ENCODE measurements around the gene ING4.

ING4 gene

GRCh38 chr12:6607751-6608591 lies 54.9 kb downstream of the ING4 start:
- no peak for DNase-seq (ENCODE audit: low read depth, low spot score)

GRCh38 chr12:6606331-6607131 lies 56.4 kb downstream of the ING4 start:
- no peak for DNase-seq (ENCODE audit: low read depth, low spot score)

DNA sequence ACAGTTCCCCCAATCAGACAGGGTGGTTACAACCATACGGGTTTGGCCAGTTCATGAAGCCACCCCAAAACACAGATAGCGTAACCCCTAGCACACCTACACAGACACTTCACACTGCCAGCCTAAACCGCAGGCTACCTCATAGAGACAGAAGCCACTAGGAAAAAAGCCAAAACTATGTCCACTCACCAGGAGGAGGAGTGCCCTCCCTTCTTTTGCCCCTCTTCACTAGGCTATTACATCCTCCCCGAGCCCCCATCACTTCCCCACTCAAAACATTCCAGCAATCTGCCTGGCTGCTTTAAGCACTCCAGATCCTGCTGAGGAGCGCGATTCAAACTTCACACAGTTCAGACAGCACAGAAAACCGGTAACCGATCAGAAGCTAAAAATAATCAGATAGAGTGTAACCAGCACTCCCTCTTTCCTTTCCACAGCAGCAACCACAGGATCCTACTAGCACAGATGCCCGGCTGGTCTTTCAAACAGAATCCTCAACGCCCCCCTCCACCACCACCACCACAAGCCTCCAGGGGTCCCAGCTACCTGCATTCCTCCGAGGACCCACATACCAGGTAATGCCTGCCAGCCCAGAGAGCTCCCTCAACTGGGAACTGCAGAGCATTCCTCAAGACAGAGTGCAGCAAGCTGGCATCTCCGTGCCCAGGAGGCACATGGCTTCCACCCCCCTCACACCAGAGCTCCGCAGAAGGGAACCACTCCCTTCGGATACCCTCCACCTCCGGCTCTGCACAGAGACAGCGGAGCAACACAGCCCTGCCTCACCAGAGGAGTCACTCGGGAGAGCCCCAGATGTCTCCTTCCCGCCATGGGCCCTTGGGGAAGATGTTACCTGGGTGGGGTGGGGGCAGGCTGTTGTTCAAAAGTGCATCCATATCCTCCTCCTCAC lies 57.2 kb downstream of the ING4 start:
- no peak for DNase-seq (ENCODE audit: low read depth, low spot score)

DNA sequence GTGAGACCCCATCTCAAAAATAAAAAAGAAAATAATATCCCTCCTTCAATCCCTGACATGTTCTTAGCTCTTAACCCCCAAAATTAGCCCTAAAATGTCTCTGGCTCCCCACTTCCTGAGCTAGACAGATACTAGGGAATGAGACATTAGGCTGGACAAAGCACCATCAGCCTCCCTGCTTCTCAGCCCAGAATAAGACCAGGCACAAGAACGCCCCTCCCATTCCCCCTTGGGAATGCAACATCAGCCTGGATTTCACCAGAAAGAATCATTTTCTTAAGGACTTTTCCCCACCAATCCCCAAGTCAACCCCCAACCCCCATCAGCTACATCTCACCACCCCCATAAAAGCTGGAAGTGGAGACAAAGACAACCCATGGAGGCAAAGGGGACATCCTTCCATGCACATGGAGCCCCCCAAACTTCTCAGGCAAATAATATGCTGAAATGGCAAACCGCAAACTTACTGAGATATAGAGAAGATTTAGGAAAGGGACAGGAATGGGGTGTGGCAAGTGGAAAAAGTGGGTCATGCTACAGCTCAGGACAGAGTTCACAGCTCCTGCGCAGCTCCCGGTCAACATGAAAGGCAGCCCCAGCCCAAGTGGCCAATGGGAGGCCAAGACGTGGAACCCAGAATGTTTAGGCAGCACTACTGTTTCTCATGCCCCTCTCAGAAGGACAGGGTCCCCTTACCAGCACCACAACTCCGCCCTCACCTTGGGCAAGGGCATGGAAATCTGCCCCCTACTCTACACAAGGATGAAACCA lies 58.5 kb downstream of the ING4 start:
- DNase-seq (ENCODE audit: low read depth, low spot score) = no peak

GRCh38 chr12:6603095-6603567 lies 59.8 kb downstream of the ING4 start:
- no peak for DNase-seq (ENCODE audit: low read depth, low spot score)

DNA sequence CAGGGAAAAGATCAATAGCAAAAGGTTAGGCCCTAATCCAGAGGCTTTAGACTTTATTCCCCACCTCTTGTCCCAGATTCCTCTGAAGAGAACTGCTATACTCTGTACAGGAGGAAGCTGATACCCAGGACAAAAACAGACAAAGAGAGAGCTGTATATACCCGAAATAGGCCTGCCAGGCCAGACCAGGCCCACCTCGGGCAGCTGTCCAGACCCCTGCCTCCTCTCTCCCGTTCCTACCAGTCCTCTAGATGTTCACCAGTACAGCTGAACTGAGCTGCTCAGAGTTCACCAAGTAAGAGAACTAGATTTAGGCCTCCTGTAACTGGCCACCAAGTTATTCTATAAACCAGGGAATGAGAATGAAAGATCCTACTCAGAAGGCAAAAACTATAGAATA lies 60.4 kb downstream of the ING4 start:
- DNase-seq (ENCODE audit: low read depth, low spot score) = no peak
